Measurements from ENCODE around the gene TEX101.

Gene TEX101

DNA sequence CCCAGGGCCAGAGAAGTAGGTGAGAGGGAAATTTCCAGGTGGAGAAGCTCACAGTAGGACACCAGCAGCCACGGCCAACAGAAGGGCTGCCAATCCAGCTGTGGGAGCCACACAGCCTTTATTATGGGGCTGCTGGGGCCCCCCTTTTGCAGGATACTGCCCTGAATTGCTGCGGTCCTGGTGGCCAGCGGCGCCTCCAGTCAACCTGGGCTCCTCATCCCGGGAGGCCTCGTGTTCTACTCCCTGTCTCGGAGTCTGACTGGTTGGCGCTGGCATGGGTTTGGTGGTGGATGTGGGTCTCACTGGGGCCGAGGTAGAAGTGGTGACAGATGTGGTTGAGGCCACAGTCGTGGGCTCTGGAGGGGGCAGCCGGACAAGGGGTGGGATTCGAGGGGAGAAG lies 46.6 kb downstream of the TEX101 start:
- no peak overlapping the region for H3K27ac ChIP-seq (ENCODE audit: low read depth, low read length)
- no peak overlapping the region for H3K9ac ChIP-seq (ENCODE audit: low read length)
- H3K4me1 ChIP-seq (ENCODE audit: control insufficient read depth, insufficient read depth, low read length), result peaks cover 5% of the 10 kb centered on the region
- H3K27me3 ChIP-seq (ENCODE audit: control insufficient read depth, insufficient read depth, low read length), result no peaks in the 10 kb centered on the region
- H3K4me3 ChIP-seq (ENCODE audit: low read length), result no peak overlapping the region
- H3K36me3 ChIP-seq (ENCODE audit: control insufficient read depth, insufficient read depth, low read length), result no peaks in the 10 kb centered on the region

DNA sequence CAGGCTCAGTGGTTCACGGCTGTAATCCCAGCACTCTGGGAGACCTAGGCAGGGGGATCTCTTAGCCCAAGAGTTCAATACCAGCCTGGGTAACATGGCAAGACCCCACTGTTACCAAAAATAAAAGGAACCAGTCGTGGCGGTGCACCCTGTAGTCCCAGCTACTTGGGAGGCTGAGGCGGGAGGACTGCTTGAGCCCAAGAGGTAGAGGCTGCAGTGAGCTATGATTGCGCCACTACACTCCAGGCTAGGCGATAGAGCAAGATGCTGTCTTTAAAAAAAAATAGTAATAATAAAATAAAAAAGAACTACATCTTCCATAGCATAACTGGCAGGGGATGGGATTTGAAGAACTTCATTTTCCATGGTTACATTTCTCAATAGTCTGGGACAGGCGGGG lies 47.7 kb downstream of the TEX101 start:
- Histone ChIP-seq H3K27ac (ENCODE audit: low read depth, low read length) (no peak overlapping the region), H3K27me3 (ENCODE audit: control insufficient read depth, insufficient read depth, low read length) (no peaks in the 10 kb centered on the region), H3K36me3 (ENCODE audit: control insufficient read depth, insufficient read depth, low read length) (no peaks in the 10 kb centered on the region), H3K9ac (ENCODE audit: low read length) (no peak overlapping the region), H3K4me3 (ENCODE audit: low read length) (peak overlapping the region; percentile 91), H3K4me1 (ENCODE audit: control insufficient read depth, insufficient read depth, low read length) (peaks cover 5% of the 10 kb centered on the region)

DNA sequence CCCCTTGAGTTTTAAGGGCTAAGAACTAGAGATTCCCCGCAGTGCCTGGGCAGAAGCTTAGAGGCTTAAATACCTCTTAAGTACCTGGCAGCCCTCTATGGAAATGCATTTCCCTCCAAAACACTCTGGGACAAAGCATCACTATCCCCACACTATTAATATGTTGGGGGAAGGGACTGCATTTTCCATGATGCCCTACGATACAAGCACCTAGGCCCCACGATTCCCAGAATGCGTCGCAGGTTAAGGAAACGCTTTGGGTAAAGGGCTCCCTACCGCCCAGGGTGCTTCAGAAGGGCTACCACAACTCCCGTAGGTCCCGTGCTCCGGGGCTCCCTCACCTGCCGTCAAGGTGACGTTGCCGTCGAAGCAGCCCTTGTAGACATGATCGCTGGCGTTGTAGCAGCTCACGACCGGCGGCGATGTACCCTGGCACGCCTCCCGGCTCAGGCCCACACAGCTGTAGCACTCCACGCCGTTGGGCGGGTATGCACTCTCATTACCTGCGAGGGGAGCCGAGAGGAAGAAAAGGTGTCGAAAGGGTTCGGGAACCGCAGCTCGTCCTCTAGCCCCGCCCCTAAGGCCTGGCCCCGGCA lies 48.2 kb downstream of the TEX101 start:
- Histone ChIP-seq H3K4me3 (ENCODE audit: low read length) (peak overlapping the region; percentile 91), H3K27ac (ENCODE audit: low read depth, low read length) (peak overlapping the region; percentile 67), H3K9ac (ENCODE audit: low read length) (peak overlapping the region; percentile 45), H3K36me3 (ENCODE audit: control insufficient read depth, insufficient read depth, low read length) (no peaks in the 10 kb centered on the region), H3K27me3 (ENCODE audit: control insufficient read depth, insufficient read depth, low read length) (no peaks in the 10 kb centered on the region), H3K4me1 (ENCODE audit: control insufficient read depth, insufficient read depth, low read length) (peaks cover 5% of the 10 kb centered on the region)

DNA sequence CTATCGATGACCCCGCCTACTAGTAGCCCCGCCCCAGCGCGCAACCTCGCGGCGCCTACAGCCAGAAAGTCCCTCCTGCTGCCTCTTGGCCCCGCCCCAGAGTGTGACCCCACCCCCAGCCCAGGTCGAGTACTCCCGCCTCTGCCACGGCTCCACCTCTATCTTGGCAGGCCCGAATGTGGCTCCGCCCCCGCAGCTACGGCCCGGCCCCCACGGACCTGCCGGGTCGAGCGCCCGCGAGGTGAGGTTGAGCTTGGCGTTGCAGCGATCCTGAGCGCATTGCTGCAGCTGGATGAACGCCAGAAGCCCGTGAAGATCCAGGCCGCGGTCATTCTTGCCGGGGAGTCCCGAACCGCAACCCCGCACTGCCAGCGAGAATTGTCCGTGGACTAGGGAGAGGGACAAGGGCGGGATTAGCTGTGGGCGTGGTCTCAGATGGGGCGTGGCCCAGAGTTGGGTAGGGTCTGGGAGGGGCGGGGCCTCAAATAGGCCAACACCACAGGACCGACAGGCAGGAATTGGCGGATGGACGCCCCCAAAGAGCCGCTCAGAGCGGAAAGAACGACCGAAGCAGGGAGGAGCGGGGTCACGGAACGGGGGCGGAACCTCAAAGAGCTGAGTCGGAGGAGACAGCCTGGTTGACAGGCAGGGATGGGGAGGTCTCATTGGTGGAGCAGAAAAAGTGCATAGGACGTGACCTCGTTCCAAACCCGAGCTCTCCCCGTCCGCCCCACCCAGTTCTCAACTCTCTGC lies 48.9 kb downstream of the TEX101 start:
- peak overlapping the region; percentile 94 for H3K27ac ChIP-seq (ENCODE audit: low read depth, low read length)
- H3K9ac ChIP-seq (ENCODE audit: low read length), result peak overlapping the region; percentile 34
- peak overlapping the region; percentile 91 for H3K4me3 ChIP-seq (ENCODE audit: low read length)
- no peaks in the 10 kb centered on the region for H3K36me3 ChIP-seq (ENCODE audit: control insufficient read depth, insufficient read depth, low read length)
- no peaks in the 10 kb centered on the region for H3K27me3 ChIP-seq (ENCODE audit: control insufficient read depth, insufficient read depth, low read length)
- peaks cover 5% of the 10 kb centered on the region for H3K4me1 ChIP-seq (ENCODE audit: control insufficient read depth, insufficient read depth, low read length)

DNA sequence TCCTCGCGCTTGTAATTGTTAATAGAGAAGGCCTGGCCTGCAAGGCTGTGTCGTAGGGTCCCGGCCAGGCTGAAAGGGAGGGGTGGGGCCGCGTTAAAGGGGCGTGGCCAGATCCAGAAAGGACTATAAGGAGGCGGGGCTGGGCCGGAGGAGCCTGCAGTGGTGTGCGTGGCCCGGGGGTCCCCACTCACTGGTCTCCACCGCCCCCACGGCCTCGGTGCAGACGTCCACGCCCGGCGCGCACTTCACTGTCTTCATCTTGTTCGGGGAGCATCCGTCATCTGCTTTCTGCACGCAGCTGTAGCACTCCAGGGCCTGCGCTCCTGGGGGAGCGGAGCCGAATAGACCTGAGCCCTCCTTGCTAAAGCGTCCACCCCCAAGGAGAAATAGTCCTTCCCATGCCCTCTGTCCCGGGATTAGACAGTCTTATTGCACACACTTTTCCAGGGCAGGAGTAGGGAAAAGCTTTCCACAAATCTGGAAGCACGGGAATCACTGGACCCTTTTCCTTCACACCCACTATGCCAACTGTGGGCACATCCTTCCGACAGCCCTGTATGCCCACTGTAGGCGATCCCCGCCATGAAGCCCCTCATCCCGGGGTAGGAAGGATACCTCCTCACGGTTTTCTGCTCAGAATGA lies 49.6 kb downstream of the TEX101 start:
- peak overlapping the region; percentile 91 for H3K4me3 ChIP-seq (ENCODE audit: low read length)
- H3K36me3 ChIP-seq (ENCODE audit: control insufficient read depth, insufficient read depth, low read length), result no peaks in the 10 kb centered on the region
- peak overlapping the region; percentile 94 for H3K27ac ChIP-seq (ENCODE audit: low read depth, low read length)
- H3K27me3 ChIP-seq (ENCODE audit: control insufficient read depth, insufficient read depth, low read length), result no peaks in the 10 kb centered on the region
- H3K9ac ChIP-seq (ENCODE audit: low read length), result peak overlapping the region; percentile 64
- H3K4me1 ChIP-seq (ENCODE audit: control insufficient read depth, insufficient read depth, low read length), result peaks cover 5% of the 10 kb centered on the region

DNA sequence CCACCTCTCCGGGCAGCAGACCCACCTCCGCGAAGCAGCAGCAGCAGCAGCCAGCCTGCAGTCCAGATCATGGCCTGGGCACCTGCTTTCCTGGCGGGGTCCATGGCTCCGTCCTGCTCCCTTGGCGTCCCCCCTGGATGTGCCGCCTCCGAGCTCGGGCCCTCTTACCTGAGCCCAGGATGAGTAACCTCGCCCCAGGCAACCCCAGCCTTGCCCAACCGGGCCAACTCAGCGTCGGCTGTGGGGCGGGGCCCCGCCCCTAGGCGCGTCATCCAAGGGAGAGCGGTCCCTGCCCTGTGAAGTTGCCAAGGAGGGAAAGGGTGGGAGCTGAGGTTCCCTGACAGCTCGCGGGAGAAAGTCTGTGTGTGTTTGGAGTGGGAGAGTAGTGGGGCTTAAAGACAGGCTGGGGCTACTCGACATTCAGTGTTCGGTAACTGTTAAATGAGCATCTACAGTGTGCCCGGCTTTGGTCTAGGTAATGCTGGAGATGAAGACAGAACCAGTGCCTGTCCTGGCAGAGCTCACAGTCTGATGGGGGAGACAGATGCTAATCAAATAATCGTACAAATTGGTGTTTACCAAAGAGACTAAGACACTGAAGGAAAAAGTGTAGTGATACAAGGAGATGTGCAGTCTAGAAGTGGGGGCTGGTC lies 50.9 kb downstream of the TEX101 start, which contains the start of gene LYPD3:
LYPD3 (minus strand) TSS at position 141 of the 653 bp plus-strand sequence; CDS start at position 104, 37 bp downstream.
- no peaks in the 10 kb centered on the region for H3K27me3 ChIP-seq (ENCODE audit: control insufficient read depth, insufficient read depth, low read length)
- H3K36me3 ChIP-seq (ENCODE audit: control insufficient read depth, insufficient read depth, low read length), result no peaks in the 10 kb centered on the region
- H3K9ac ChIP-seq (ENCODE audit: low read length), result peak within 1 kb of the TSS; percentile 64
- peak within 1 kb of the TSS; percentile 94 for H3K27ac ChIP-seq (ENCODE audit: low read depth, low read length)
- H3K4me3 ChIP-seq (ENCODE audit: low read length), result peak within 1 kb of the TSS; percentile 91
- peaks cover 5% of the 10 kb centered on the region for H3K4me1 ChIP-seq (ENCODE audit: control insufficient read depth, insufficient read depth, low read length)

DNA sequence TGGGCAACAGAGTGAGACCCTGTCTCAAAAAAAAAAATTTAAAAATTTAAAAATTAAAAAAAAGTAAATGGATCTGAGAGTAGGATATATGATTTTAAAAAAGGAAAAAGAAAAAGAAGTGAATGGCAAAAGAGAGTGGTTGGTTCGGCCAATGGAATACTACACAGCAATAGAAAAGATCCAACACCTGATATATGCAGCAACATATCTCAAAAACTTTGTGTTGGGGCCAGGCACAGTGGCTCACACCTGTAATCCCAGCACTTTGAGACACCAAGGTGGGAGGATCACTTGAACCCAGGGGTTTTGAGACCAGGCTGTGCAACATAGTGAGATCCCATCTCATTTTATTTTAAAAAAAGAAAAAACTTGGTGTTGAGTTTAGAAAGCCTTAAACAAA lies 52.1 kb downstream of the TEX101 start:
- no peak overlapping the region for H3K4me3 ChIP-seq (ENCODE audit: low read length)
- peaks cover 5% of the 10 kb centered on the region for H3K4me1 ChIP-seq (ENCODE audit: control insufficient read depth, insufficient read depth, low read length)
- H3K36me3 ChIP-seq (ENCODE audit: control insufficient read depth, insufficient read depth, low read length), result no peaks in the 10 kb centered on the region
- H3K9ac ChIP-seq (ENCODE audit: low read length), result no peak overlapping the region
- H3K27me3 ChIP-seq (ENCODE audit: control insufficient read depth, insufficient read depth, low read length), result no peaks in the 10 kb centered on the region
- H3K27ac ChIP-seq (ENCODE audit: low read depth, low read length), result no peak overlapping the region

DNA sequence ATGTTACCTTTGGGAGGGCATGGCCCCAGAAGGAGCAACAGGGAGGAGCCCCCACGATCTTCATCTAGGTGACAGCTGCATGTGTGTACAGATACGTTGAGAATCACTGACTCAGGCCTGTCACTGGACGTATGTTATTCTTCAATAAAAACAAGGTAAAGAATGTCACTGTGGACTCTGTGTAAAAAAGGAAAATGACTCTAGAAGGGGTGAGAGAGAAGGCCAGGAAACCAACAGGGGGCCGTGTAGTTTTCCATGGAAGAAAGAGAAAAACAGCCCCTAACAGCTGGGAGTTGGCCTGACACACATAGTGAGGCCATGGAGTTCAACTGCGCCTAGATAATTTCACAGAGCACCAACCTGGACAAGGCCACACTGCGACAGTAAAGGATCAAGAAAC lies 52.6 kb downstream of the TEX101 start:
- H3K4me3 ChIP-seq (ENCODE audit: low read length), result no peak overlapping the region
- peaks cover 5% of the 10 kb centered on the region for H3K4me1 ChIP-seq (ENCODE audit: control insufficient read depth, insufficient read depth, low read length)
- no peaks in the 10 kb centered on the region for H3K27me3 ChIP-seq (ENCODE audit: control insufficient read depth, insufficient read depth, low read length)
- H3K9ac ChIP-seq (ENCODE audit: low read length), result no peak overlapping the region
- H3K36me3 ChIP-seq (ENCODE audit: control insufficient read depth, insufficient read depth, low read length), result no peaks in the 10 kb centered on the region
- no peak overlapping the region for H3K27ac ChIP-seq (ENCODE audit: low read depth, low read length)

DNA sequence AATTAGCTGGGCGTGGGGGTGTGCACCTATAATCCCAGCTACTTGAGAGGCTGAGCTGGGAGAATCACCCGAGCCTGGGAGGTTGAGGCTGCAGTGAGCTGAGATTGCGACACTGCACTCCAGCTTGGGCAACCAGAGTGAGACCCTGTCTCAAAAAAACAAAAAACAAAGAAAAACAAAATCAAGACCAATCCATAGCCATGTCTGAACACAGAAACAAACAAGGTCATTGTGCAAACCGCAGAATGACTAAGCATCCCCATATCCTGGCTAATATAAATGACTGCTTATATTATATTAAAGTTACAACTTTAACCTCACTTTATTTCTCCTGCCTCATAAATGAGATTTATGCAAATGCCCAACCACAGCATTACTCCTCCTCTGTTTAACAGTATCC lies 53.0 kb downstream of the TEX101 start:
- no peak overlapping the region for H3K9ac ChIP-seq (ENCODE audit: low read length)
- no peak overlapping the region for H3K27ac ChIP-seq (ENCODE audit: low read depth, low read length)
- H3K36me3 ChIP-seq (ENCODE audit: control insufficient read depth, insufficient read depth, low read length), result no peaks in the 10 kb centered on the region
- no peaks in the 10 kb centered on the region for H3K27me3 ChIP-seq (ENCODE audit: control insufficient read depth, insufficient read depth, low read length)
- H3K4me3 ChIP-seq (ENCODE audit: low read length), result no peak overlapping the region
- peaks cover 5% of the 10 kb centered on the region for H3K4me1 ChIP-seq (ENCODE audit: control insufficient read depth, insufficient read depth, low read length)

Measured in rectal smooth muscle tissue (tissue), 1 donor.